Vein endothelial cell (primary cell): ENCODE results near the gene PAXIP1. TPM values are rescaled to one million over a fixed set of nuclear protein-coding genes. Genes with fewer than 3 reads are reported as not detected.

ENCODE experiments used
- total RNA-seq: library from RNA; depleted of rRNA; stranded (reverse); fragments of >200 nt; gene quantifications from 2 replicates; pipeline ENCODE4 v1.2.3, GENCODE V29; 2012

PAXIP1 gene, protein sequence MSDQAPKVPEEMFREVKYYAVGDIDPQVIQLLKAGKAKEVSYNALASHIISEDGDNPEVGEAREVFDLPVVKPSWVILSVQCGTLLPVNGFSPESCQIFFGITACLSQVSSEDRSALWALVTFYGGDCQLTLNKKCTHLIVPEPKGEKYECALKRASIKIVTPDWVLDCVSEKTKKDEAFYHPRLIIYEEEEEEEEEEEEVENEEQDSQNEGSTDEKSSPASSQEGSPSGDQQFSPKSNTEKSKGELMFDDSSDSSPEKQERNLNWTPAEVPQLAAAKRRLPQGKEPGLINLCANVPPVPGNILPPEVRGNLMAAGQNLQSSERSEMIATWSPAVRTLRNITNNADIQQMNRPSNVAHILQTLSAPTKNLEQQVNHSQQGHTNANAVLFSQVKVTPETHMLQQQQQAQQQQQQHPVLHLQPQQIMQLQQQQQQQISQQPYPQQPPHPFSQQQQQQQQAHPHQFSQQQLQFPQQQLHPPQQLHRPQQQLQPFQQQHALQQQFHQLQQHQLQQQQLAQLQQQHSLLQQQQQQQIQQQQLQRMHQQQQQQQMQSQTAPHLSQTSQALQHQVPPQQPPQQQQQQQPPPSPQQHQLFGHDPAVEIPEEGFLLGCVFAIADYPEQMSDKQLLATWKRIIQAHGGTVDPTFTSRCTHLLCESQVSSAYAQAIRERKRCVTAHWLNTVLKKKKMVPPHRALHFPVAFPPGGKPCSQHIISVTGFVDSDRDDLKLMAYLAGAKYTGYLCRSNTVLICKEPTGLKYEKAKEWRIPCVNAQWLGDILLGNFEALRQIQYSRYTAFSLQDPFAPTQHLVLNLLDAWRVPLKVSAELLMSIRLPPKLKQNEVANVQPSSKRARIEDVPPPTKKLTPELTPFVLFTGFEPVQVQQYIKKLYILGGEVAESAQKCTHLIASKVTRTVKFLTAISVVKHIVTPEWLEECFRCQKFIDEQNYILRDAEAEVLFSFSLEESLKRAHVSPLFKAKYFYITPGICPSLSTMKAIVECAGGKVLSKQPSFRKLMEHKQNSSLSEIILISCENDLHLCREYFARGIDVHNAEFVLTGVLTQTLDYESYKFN
- 8.8 and 10.6 TPM in 2 replicates for total RNA-seq

DNA sequence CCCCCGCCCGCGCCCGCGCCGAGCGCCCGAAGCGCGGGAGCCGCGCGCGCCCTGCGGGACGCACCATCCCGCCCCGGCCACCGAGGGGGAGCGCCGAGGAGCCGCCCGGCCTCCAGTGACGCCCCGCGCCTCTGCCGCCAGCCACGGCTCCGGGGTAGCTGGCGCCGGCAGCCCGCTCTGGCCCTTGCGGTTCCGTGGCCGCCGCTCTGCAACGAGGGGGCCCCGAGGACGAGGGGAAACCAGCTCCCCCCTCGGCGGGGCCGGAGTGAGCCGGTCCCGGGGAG lies at the start of gene PAXIP1:
Gene PAXIP1 (minus strand): TSS at position 33 of the 284 bp plus-strand sequence. CDS start 195 bp downstream, outside the sequence.

Other genes with a start within 250 kb of the PAXIP1 start
- not detected in 2 replicates for gene HTR5A, start 67.2 kb upstream of the PAXIP1 start, total RNA-seq